Gastrocnemius medialis (tissue), 4 donors: ENCODE measurements around the gene ZBTB44. TPM values are rescaled to one million over a fixed set of nuclear protein-coding genes. Genes with fewer than 3 reads are reported as not detected.
A peak's percentile ranks its signal among the peaks of the same experiment; 100 is the strongest.

Experiments used
- ATAC-seq, 2 donors: fragments of 150-250 bp; one replicate each; pipeline ENCODE4 v1.9.1; 2016
- DNase-seq, 2 donors: peaks; one replicate each; pipeline ENCODE4 v3.0.0-alpha.2; 2019
- H3K27ac ChIP-seq, 4 donors: fragments of 200-600 bp; sonication (generic); 1 replicate in 1 of 4; 2 replicates in 3 of 4; pipeline ENCODE4 v1.5.1; 2016 to 2018; ENCODE audit warnings: mild to moderate bottlenecking in 2 of 4, moderate library complexity in 1 of 4
- H3K27me3 ChIP-seq, 3 donors: fragments of 200-600 bp; sonication (generic) in 2 of 3; 1 replicate in 1 of 3; 2 replicates in 2 of 3; pipeline versions ENCODE4 v1.5.1 to v1.6.0; 2016 to 2019; ENCODE audit warnings: mild to moderate bottlenecking in 1 of 3, moderate library complexity in 1 of 3
- H3K36me3 ChIP-seq, 2 donors: fragments of 200-600 bp; sonication (generic) in 1 of 2; one replicate each; pipeline ENCODE4 v1.5.1; 2017 to 2018
- H3K4me1 ChIP-seq, 2 donors: fragments of 200-600 bp; sonication (generic) in 1 of 2; one replicate each; pipeline ENCODE4 v1.5.1; 2016 to 2017; ENCODE audit warnings: mild to moderate bottlenecking in 2 of 2
- H3K4me3 ChIP-seq, 4 donors: fragments of 200-600 bp; sonication (generic) in 3 of 4; 1 replicate in 1 of 4; 2 replicates in 3 of 4; pipeline ENCODE4 v1.5.1; 2016 to 2019; ENCODE audit warnings: mild to moderate bottlenecking in 2 of 4
- H3K9me3 ChIP-seq, 3 donors: fragments of 200-600 bp; sonication (generic) in 2 of 3; 1 replicate in 1 of 3; 2 replicates in 2 of 3; pipeline ENCODE4 v1.5.1; 2016 to 2019
- CTCF ChIP-seq, 5 experiments: fragments of 450-650 bp in 3 of 5; fragments of 200-600 bp in 2 of 5; sonication (generic) in 2 of 5; IDR thresholded peaks in 4 of 5; conservative IDR thresholded peaks in 1 of 5; 1 replicate in 4 of 5; 2 replicates in 1 of 5; pipeline ENCODE4 v1.5.1; 2016 to 2019; ENCODE audit warnings: antibody characterized with exemption in 5 of 5, mild to moderate bottlenecking in 3 of 5, moderate library complexity in 3 of 5
- POLR2A ChIP-seq, 2 donors: fragments of 450-650 bp; IDR thresholded peaks; one replicate each; pipeline ENCODE4 v1.6.1; 2017; ENCODE audit warnings: antibody characterized with exemption in 2 of 2, mild to moderate bottlenecking in 2 of 2, moderate library complexity in 2 of 2
- in situ Hi-C, 4 donors: fragments of 200-750 bp; cut with MboI; loops; one replicate each; pipeline versions ENCODE4 v1.15.0 to v1.8.0; 2017; ENCODE audit warnings: low sequenced_read_pairs in 4 of 4
- intact Hi-C: fragments of 100-400 bp; cut with DNase I; formaldehyde crosslinking; loops from one replicate; pipeline ENCODE4 v1.15.1; 2023; ENCODE audit warnings: low total_unique reads
- total RNA-seq, 4 donors: library from RNA; depleted of rRNA; stranded (reverse); fragments of >200 nt; gene quantifications; one replicate each; pipeline versions ENCODE4 v1.1.0 to v1.2.3, GENCODE V29; 2016

The ZBTB44 gene
- total RNA-seq, 4 donors from 2014 or later: 57.4 to 108 (median 68.8) TPM

- Histone ChIP-seq H3K4me3 (no peak overlapping the region), H3K9me3 (no peaks in the 10 kb centered on the region), H3K36me3 (no peaks in the 10 kb centered on the region), H3K27ac (no peak overlapping the region), H3K4me1 (peaks cover 36 to 40% of the 10 kb centered on the region in 2 donors), H3K27me3 (no peaks in the 10 kb centered on the region)
- in situ Hi-C loops (no loop called here), intact Hi-C loops (no loop called here)
- TF ChIP-seq POLR2A (IDR thresholded peaks at IDR 0.05) (no peak), CTCF (IDR thresholded peaks at IDR 0.05 in 4 of 5, conservative IDR thresholded peaks at IDR 0.05 in 1 of 5) (no peak)
- no peak for ATAC-seq
- no peak for DNase-seq
These were observed 5.8 kb downstream of the ZBTB44 start for GRCh38 chr11:130308886-130309285.

- DNase-seq (no peak), ATAC-seq (no peak)
- Histone ChIP-seq H3K9me3 (no peaks in the 10 kb centered on the region), H3K36me3 (no peaks in the 10 kb centered on the region), H3K4me3 (no peak overlapping the region), H3K27me3 (no peaks in the 10 kb centered on the region), H3K27ac (no peak overlapping the region), H3K4me1 (peaks cover 31 to 35% of the 10 kb centered on the region in 2 donors)
- in situ Hi-C loops: no loop called here
- intact Hi-C loops: no loop called here
- TF ChIP-seq POLR2A (IDR thresholded peaks at IDR 0.05) (no peak), CTCF (IDR thresholded peaks at IDR 0.05 in 4 of 5, conservative IDR thresholded peaks at IDR 0.05 in 1 of 5) (no peak)
These were observed 6.7 kb downstream of the ZBTB44 start for GRCh38 chr11:130308059-130308458.

- H3K27ac ChIP-seq: no peak overlapping the region
- H3K27me3 ChIP-seq: no peaks in the 10 kb centered on the region
- TF ChIP-seq CTCF (IDR thresholded peaks at IDR 0.05 in 4 of 5, conservative IDR thresholded peaks at IDR 0.05 in 1 of 5): no peak
- TF ChIP-seq POLR2A (IDR thresholded peaks at IDR 0.05): no peak
- DNase-seq (no peak), ATAC-seq (no peak)
- H3K36me3 ChIP-seq: no peaks in the 10 kb centered on the region
- intact Hi-C loops (no loop called here), in situ Hi-C loops (no loop called here)
- no peak overlapping the region for H3K4me3 ChIP-seq
- H3K4me1 ChIP-seq: peaks cover 27 to 34% of the 10 kb centered on the region in 2 donors
- no peaks in the 10 kb centered on the region for H3K9me3 ChIP-seq
These were observed 10.1 kb downstream of the ZBTB44 start for GRCh38 chr11:130304651-130305050.

- no peaks in the 10 kb centered on the region for H3K27me3 ChIP-seq
- in situ Hi-C loops (no loop called here), intact Hi-C loops (no loop called here)
- H3K27ac ChIP-seq: peak overlapping the region; percentile 66 to 81 (median 78)
- no peak for TF ChIP-seq CTCF (IDR thresholded peaks at IDR 0.05 in 4 of 5, conservative IDR thresholded peaks at IDR 0.05 in 1 of 5)
- TF ChIP-seq POLR2A (IDR thresholded peaks at IDR 0.05): no peak
- DNase-seq (no peak), ATAC-seq (peak; percentile 52 to 72)
- peak overlapping the region in 2 of 4 donors; percentile 8 to 26 for H3K4me3 ChIP-seq
- H3K36me3 ChIP-seq: no peaks in the 10 kb centered on the region
- H3K4me1 ChIP-seq: peaks cover 27 to 39% of the 10 kb centered on the region in 2 donors
- no peaks in the 10 kb centered on the region for H3K9me3 ChIP-seq
These were observed 13.7 kb downstream of the ZBTB44 start for GRCh38 chr11:130301002-130301401.

GRCh38 chr11:130300567-130300966 is 14.2 kb downstream of the ZBTB44 start:
- H3K4me3 ChIP-seq: peak overlapping the region in 2 of 4 donors; percentile 8 to 26
- no peaks in the 10 kb centered on the region for H3K36me3 ChIP-seq
- ATAC-seq: peak in 1 of 2 donors; percentile 88
- in situ Hi-C loops (no loop called here), intact Hi-C loops (no loop called here)
- DNase-seq: no peak
- peak overlapping the region; percentile 66 to 81 (median 78) for H3K27ac ChIP-seq
- H3K27me3 ChIP-seq: no peaks in the 10 kb centered on the region
- H3K9me3 ChIP-seq: no peaks in the 10 kb centered on the region
- peaks cover 27 to 39% of the 10 kb centered on the region in 2 donors for H3K4me1 ChIP-seq
- no peak for TF ChIP-seq CTCF (IDR thresholded peaks at IDR 0.05 in 4 of 5, conservative IDR thresholded peaks at IDR 0.05 in 1 of 5)
- TF ChIP-seq POLR2A (IDR thresholded peaks at IDR 0.05): no peak
